Effector CD8-positive, alpha-beta T cell (primary cell): Measurements from ENCODE around the gene IFI35.
A peak's percentile ranks its signal among the peaks of the same experiment; 100 is the strongest.
"Not testable (repeated sequence)": the region's sequence is repeated elsewhere in the genome, so short reads cannot be mapped to it uniquely, and the experiment has no call there.

Source experiments
- DNase-seq: peaks from one replicate; lab custom pipeline; 2025; lab: John Stamatoyannopoulos, UW

Gene IFI35

GRCh38 chr17:43024407-43025289, 18.1 kb downstream of the IFI35 start, which contains the start of gene RND2:
TSS of gene RND2 (plus strand) at chr17:43025231. CDS start at chr17:43025348, 117 bp downstream.
- peak; percentile 64 for DNase-seq

- DNase-seq = no peak
Observed at GRCh38 chr17:43025290-43025657, 18.7 kb downstream of the IFI35 start.

GRCh38 chr17:43025766-43026537, 19.4 kb downstream of the IFI35 start:
- no peak for DNase-seq

DNA sequence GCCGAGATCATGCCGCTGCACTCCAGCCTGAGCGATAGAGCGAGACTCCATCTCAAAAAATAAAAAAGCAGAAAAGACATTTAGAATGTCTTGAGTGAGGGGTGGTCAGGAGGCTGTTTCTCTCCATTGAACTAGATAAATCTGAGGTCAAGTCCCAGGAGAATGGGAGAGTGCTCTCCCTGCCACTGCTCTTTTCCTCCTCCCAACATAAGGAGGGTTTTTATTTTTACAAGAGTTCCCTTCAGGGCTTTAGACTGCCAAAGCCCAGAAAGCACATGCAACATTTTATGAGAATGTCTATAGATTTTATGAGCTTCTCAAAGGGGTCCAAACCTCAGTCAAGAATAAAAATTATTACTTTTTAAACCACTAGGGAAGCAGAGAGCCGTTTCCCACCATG, 20.0 kb downstream of the IFI35 start:
- no peak for DNase-seq

DNA sequence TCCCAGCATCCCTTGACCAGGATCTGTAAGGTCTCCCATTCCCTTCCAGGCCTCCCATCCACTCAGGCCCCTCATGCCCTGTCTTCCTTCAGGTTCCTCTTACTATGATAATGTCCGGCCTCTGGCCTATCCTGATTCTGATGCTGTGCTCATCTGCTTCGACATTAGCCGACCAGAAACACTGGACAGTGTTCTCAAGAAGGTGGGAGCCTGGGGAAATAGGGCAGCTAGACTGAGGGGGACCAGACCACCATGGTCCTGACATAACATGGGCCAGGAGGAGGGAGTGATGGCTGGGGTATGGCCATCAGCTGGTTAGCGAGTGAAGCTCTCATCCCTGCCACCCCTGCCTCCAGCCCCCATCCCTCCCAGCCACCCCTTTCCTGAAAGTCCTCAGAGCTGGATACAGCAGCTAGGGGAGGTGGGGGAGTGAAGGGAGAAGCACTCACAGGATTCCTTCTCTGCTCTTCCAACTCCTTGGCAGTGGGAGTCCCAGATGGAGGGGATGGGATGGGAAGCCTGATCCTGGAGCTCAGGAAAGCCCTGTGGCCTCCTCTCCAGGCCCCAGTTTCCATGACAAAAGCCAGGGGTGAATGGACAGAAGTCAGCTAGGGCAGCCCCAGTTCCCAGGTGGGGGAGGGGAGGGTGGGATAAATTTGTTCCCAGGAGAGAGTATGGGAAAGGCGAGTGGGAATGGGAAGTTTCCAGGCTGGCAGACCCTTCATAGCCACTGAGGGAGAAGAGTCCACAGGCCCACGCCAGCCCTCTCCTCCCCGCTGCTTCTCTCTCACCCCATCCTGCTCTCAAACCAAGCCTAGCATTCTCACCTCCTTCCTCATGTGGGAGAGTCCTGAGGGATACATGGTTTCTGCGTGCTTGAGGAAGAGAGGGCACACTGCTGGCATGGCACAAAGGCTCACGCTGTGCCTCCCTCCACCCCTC, 20.8 kb downstream of the IFI35 start:
- no peak for DNase-seq

- no peak for DNase-seq
Observed at GRCh38 chr17:43028221-43028861, 21.8 kb downstream of the IFI35 start.

- no peak for DNase-seq
Observed at GRCh38 chr17:43030137-43030767, 23.7 kb downstream of the IFI35 start.

- no peak for DNase-seq
Observed at GRCh38 chr17:43031666-43032065, 25.1 kb downstream of the IFI35 start.

GRCh38 chr17:43033948-43034881, 27.6 kb downstream of the IFI35 start:
- DNase-seq = no peak

DNA sequence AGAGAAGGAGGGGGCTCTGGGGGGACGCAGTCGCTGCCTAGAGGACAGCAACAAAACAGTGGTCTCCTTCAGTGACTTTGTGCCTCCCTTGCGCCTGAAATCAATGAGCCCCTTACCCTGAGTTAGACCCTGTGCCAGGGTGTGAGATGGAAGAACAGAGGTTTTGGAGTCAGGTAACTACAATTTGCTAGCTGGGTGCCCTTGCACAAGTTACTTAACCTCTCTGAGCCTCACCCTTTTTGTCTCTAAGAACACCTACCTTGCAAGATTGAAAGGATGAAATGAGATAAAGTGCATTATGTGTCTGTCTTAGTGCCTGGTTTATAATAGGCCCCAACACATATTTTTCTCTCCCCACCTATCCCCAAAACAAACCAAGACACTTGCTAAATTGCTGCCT, 28.3 kb downstream of the IFI35 start:
- no peak for DNase-seq

DNA sequence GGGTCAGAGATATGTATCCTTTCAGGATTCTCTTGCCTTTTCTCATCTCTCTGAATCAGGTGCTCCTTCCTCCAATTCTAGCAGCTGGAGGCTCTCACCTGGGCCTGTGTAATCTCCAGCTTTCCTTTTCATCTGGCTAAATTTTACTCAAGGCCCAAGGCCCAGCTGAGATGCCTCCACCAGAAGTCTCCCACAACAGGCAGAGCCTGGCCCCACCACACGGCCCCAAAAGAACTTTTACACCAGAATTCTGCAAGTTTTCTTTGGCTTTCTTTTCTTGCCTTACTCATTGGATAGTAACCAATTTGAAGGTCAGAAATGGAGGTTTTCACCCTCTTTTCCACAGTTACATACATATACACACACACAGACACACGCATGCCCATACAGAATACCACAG, 33.1 kb downstream of the IFI35 start:
- DNase-seq = no peak

- DNase-seq = no peak
Observed at GRCh38 chr17:43040655-43041054, 34.1 kb downstream of the IFI35 start.

DNA sequence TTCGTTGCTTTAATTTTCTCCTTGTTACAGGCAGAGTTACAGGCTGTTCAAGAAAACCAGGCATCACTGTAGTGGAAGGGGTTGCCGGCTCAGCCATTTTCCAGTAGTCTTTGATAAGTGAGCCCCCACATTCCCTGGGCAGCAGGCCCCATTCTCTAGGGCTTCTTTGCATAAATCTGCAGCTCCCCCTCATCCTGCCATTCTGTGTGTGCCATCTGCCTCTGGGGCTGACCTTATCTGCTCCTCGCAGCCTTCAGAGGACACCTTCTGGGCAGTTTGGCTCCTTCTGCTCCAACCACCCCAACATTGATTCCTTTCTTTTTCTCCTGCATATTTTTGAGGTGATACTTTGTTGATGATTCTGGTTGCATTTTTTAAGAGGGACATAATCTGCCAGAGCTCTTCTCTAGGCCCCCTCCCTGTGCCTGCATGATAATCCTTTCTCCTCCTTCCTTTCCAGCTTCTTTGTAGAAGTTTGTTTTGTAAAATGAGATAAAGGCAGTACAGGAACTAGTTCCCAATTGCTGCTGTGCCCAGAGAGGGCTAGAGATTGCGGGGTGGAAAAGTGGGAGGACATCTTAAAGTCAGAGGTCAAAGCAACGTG, 35.5 kb downstream of the IFI35 start:
- no peak for DNase-seq

- DNase-seq = no peak
Observed at GRCh38 chr17:43043307-43043706, 36.7 kb downstream of the IFI35 start.

- no peak for DNase-seq
Observed at GRCh38 chr17:43044024-43044423, 37.4 kb downstream of the IFI35 start.

GRCh38 chr17:43051969-43052368, 45.4 kb downstream of the IFI35 start:
- no peak for DNase-seq

DNA sequence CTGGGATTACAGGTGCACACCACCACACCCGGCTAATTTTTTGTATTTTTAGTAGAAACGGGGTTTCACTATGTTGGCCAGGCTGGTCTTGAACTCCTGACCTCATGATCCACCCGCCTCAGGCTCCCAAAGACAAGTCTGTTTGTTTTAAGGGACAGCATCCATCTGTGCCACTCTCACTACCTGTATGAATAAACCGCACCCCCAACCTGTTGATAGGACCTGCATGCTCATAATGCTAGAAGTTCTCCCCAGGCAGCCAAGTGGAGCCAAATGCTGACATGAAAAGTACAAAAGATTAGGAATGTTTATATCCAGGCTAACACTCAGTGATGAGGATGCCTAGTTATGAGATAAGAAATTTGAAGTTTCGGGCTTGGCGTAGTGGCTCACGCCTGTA, 46.4 kb downstream of the IFI35 start:
- not testable (repeated sequence) for DNase-seq

DNA sequence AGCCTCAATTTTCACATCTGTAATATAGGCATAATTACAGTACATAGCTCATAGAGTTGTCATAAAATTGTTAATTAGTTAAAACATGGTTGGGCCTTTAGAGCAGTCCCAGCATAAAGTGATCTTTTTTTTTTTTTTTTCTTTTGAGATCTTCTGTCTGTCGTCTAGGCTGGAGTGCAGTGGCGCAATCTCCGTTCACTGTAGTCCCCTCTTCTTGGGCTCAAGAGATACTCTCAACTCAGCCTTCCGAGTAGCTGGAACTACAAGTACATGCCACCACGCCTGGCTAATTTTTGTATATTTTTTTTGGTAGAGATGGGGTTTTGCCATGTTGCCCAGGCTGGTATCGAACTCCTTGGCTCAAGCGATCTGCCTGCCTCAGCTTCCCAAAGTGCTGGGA, 49.5 kb downstream of the IFI35 start:
- no peak for DNase-seq

- no peak for DNase-seq
Observed at GRCh38 chr17:43062984-43063638, 56.5 kb downstream of the IFI35 start.
